ENCODE data around the gene ULK4. TPM values are rescaled to one million over a fixed set of nuclear protein-coding genes. Genes with fewer than 3 reads are reported as not detected.
"Not testable (repeated sequence)": the region's sequence is repeated elsewhere in the genome, so short reads cannot be mapped to it uniquely, and the experiment has no call there.

ULK4 gene
- total and polyA plus RNA-seq, 2 of the 4 experiments (the other 2 are of a cell fraction) = 2.7 to 5.0 TPM

GRCh38 chr3:41985018-41985417 is 23.1 kb upstream of the ULK4 start:
- Histone ChIP-seq H4K20me1 (ENCODE audit: insufficient read depth, low read length) (no peaks in the 10 kb centered on the region), H3K4ac (ENCODE audit: low read depth, low read length) (no peak overlapping the region), H4K8ac (ENCODE audit: low read depth in 2 of 2, low read length in 2 of 2) (no peak overlapping the region), H3K4me3 (ENCODE audit: insufficient read depth, low read depth, low read length) (no peak overlapping the region), H4K5ac (ENCODE audit: low read depth, low read length) (no peak overlapping the region), H3K9me1 (ENCODE audit: insufficient read depth, low read length) (no peaks in the 10 kb centered on the region), H3K56ac (ENCODE audit: extremely low read depth, insufficient read depth, low read length) (no peak overlapping the region), H3K27me3 (ENCODE audit: control insufficient read depth, insufficient read depth, low read length) (no peaks in the 10 kb centered on the region), H2BK15ac (ENCODE audit: low read depth, low read length) (no peak overlapping the region), H2AK9ac (replicated peaks; ENCODE audit: low read depth, low read length, poor library complexity) (no peak overlapping the region), H3K4me1 (ENCODE audit: control insufficient read depth, insufficient read depth, low read length) (no peaks in the 10 kb centered on the region), H3K4me2 (ENCODE audit: low read depth, low read length) (no peak overlapping the region), H3K27ac (ENCODE audit: insufficient read depth, low read length) (no peak overlapping the region), H3K9ac (ENCODE audit: low read depth, low read length) (no peak overlapping the region), H3K36me3 (ENCODE audit: control insufficient read depth, insufficient read depth, low read length) (no peaks in the 10 kb centered on the region), H2BK120ac (ENCODE audit: low read depth, low read length) (no peak overlapping the region), H3K18ac (ENCODE audit: low read depth, low read length) (no peak overlapping the region), H3K79me1 (ENCODE audit: low read depth in 1 of 2, low read length in 2 of 2) (no peaks in the 10 kb centered on the region), H3K14ac (replicated peaks; ENCODE audit: low read depth, low read length) (no peak overlapping the region), H2AK5ac (ENCODE audit: low read depth, low read length) (no peak overlapping the region), H3K9me3 (ENCODE audit: control insufficient read depth, insufficient read depth, low read length) (no peaks in the 10 kb centered on the region), H2BK20ac (ENCODE audit: low read depth, low read length) (no peak overlapping the region), H3K23ac (ENCODE audit: low read depth, low read length) (no peak overlapping the region), H4K91ac (ENCODE audit: insufficient read depth, low read depth, low read length) (no peak overlapping the region), H2AFZ (replicated peaks; ENCODE audit: low read length, poor library complexity) (no peak overlapping the region), H2BK5ac (ENCODE audit: low read depth, low read length, poor library complexity, severe bottlenecking) (no peak overlapping the region)
- no peak for DNase-seq
- in situ Hi-C loops (cut with MboI; ENCODE audit: low sequenced_read_pairs) = no loop called here
- POLR2A ChIA-PET (ENCODE audit: unreplicated experiment) = no interaction called here
- dilution Hi-C loops (cut with HindIII; ENCODE audit: low sequenced_read_pairs, unreplicated experiment) = no loop called here
- no CpG with 5 or more reads among the region's 1 CpG for WGBS, 2 experiments (ENCODE audit: extremely low coverage in 2 of 2, insufficient read length in 1 of 2)
- CTCF ChIA-PET = no interaction called here
- intact Hi-C loops (cut with micrococcal nuclease) = no loop called here
- TF ChIP-seq CHD1 (IDR thresholded peaks at IDR 0.05; ENCODE audit: low read depth, low read length) (no peak), RFX5 (IDR thresholded peaks at IDR 0.05; ENCODE audit: low read depth, low read length) (no peak), SMC3 (IDR thresholded peaks at IDR 0.05; ENCODE audit: low read depth, low read length) (no peak)
- no peak for ATAC-seq (ENCODE audit: low read depth)
- no TSS peak for BruUV-seq (replicated peaks)

- intact Hi-C loops (cut with micrococcal nuclease); H3K4me2 ChIP-seq (ENCODE audit: low read depth, low read length); H3K56ac ChIP-seq (ENCODE audit: extremely low read depth, insufficient read depth, low read length); H3K27me3 ChIP-seq (ENCODE audit: control insufficient read depth, insufficient read depth, low read length); H3K4ac ChIP-seq (ENCODE audit: low read depth, low read length); H4K91ac ChIP-seq (ENCODE audit: insufficient read depth, low read depth, low read length); DNase-seq; H2AK9ac ChIP-seq (replicated peaks; ENCODE audit: low read depth, low read length, poor library complexity); H3K4me3 ChIP-seq (ENCODE audit: insufficient read depth, low read depth, low read length); H3K36me3 ChIP-seq (ENCODE audit: control insufficient read depth, insufficient read depth, low read length); H3K9ac ChIP-seq (ENCODE audit: low read depth, low read length); H3K79me1 ChIP-seq (ENCODE audit: low read depth in 1 of 2, low read length in 2 of 2); dilution Hi-C loops (cut with HindIII; ENCODE audit: low sequenced_read_pairs, unreplicated experiment); H3K14ac ChIP-seq (replicated peaks; ENCODE audit: low read depth, low read length); ATAC-seq (ENCODE audit: low read depth); H3K4me1 ChIP-seq (ENCODE audit: control insufficient read depth, insufficient read depth, low read length); H2BK15ac ChIP-seq (ENCODE audit: low read depth, low read length); H2BK5ac ChIP-seq (ENCODE audit: low read depth, low read length, poor library complexity, severe bottlenecking); H3K23ac ChIP-seq (ENCODE audit: low read depth, low read length); POLR2A ChIA-PET (ENCODE audit: unreplicated experiment); H3K9me3 ChIP-seq (ENCODE audit: control insufficient read depth, insufficient read depth, low read length); H4K5ac ChIP-seq (ENCODE audit: low read depth, low read length); H3K18ac ChIP-seq (ENCODE audit: low read depth, low read length); H4K20me1 ChIP-seq (ENCODE audit: insufficient read depth, low read length); H2BK120ac ChIP-seq (ENCODE audit: low read depth, low read length); H2BK20ac ChIP-seq (ENCODE audit: low read depth, low read length); H3K27ac ChIP-seq (ENCODE audit: insufficient read depth, low read length); H3K9me1 ChIP-seq (ENCODE audit: insufficient read depth, low read length); CTCF ChIA-PET; BruUV-seq (replicated peaks); in situ Hi-C loops (cut with MboI; ENCODE audit: low sequenced_read_pairs); H4K8ac ChIP-seq (ENCODE audit: low read depth in 2 of 2, low read length in 2 of 2); H2AFZ ChIP-seq (replicated peaks; ENCODE audit: low read length, poor library complexity); H2AK5ac ChIP-seq (ENCODE audit: low read depth, low read length): not testable (repeated sequence)
- no CpG with 5 or more reads among the region's 32 CpGs for WGBS, 2 experiments (ENCODE audit: extremely low coverage in 2 of 2, insufficient read length in 1 of 2)
Measured at GRCh38 chr3:41983091-41983490, 21.2 kb upstream of the ULK4 start.
